ENCODE results near the gene KLHL20. TPM values are rescaled to one million over a fixed set of nuclear protein-coding genes. Genes with fewer than 3 reads are reported as not detected.
"Not testable (repeated sequence)": the region's sequence is repeated elsewhere in the genome, so short reads cannot be mapped to it uniquely, and the experiment has no call there.

KLHL20 gene, protein sequence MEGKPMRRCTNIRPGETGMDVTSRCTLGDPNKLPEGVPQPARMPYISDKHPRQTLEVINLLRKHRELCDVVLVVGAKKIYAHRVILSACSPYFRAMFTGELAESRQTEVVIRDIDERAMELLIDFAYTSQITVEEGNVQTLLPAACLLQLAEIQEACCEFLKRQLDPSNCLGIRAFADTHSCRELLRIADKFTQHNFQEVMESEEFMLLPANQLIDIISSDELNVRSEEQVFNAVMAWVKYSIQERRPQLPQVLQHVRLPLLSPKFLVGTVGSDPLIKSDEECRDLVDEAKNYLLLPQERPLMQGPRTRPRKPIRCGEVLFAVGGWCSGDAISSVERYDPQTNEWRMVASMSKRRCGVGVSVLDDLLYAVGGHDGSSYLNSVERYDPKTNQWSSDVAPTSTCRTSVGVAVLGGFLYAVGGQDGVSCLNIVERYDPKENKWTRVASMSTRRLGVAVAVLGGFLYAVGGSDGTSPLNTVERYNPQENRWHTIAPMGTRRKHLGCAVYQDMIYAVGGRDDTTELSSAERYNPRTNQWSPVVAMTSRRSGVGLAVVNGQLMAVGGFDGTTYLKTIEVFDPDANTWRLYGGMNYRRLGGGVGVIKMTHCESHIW
- 6.2 and 11.6 TPM in 2 replicates for total RNA-seq (2014; rRNA removed; shearing (Covaris generic))

DNA sequence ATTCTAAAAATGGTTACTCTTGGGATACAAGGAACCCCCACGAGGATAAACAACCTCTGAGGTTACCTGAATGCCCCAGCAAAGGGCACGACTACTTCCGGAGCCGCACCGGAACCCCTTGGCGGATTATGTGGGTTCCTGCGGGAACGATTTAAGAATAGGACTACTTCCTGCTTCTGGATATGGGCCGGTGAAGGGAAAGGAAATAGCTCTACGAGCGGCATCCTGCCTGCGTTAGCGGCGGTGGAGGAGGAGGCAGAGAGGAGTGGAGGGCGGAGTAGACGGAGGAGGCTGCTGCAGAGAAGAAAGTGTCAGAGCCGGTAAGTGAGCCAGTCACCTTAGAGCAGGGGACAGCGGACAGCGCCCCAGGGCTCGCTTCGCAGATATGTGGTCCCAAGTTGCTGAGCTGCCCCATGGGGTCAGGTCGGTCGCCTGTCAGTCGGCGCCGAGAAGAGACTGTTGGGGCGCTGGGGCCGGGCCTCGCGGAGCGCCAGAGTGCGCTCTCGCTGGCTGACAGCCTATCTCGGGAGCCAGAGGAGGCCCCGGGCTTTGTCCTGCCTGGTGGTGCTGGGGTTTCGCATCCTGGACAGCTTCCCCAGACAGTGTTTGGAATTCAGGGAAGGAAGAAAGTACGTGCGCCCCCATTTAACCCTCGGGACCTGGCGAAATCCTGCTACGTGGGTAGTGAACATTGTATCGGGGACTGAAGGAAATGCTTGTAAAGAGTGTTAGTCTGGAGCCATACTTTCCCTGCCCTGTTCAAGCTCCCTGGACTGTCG, at the start of gene KLHL20:
Gene KLHL20 (plus strand): TSS at position 223 of the 779 bp plus-strand sequence. CDS start 1,063 bp downstream, outside the sequence.
- DNase-seq (ENCODE audit: low spot score): peak; percentile 93

DNA sequence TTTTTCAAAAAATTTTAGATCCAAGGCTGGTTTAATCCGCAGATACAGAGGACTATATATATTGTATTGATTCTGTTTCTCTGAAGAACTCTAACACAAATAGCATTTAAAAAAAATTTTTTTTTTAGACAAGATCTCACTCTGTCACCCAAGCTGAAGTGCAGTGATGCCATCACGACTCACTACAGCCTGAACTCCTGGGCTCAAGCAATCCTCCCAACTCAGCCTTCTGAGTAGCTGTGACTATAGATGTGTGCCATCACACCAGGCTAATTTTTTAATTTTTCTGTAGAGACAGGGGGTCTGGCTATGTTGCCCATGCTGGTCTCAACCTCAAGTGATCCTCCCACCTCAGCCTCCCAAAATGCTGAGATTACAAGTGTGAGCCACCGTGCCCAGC, 48.1 kb upstream of the KLHL20 start:
- DNase-seq (ENCODE audit: low spot score): no peak

DNA sequence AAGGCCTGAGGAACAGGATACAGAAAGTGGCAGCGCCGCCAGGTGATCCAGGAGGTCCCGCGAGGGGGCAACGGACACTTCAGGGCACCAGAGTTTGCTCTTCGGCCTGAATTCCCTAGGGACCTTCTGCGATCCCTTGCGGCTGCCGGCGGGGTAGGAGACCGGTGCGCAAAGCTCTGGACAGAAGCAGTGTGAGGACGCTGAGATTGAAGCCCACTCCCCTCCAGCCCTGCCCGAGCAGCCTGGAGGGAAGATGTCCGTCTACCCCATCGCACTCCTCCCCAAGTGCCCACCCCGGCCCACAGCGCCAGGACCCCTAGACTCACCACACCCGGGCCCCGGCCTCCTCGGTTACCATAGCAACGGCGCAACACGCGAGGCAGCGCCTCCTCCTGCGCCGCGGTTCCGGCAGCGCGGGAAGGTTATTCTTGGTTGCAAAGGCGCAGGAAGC, 45.3 kb upstream of the KLHL20 start, which contains the start of gene ANKRD45:
Gene ANKRD45 (minus strand): TSS at position 361 of the 451 bp plus-strand sequence. CDS start 10,433 bp downstream, outside the sequence.
- no peak for DNase-seq (ENCODE audit: low spot score)

DNA sequence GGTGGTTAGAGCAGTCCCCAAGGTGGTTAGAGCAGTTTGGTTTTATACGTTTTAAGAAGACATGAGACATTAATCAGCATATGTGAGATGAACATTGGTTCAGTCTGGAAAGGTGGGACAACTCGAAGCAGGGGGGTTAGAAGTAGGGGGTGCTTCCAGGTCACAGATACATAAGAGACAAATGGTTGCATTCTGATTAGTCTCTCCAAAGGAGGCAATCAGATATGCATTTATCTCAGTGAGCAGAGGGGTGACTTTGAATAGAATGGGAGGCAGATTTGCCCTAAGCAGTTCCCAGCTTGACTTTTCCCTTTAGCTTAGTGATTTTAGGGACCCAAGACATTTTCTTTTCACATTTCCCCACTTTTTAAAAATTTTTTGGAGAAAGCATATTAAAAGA, 40.3 kb upstream of the KLHL20 start:
- DNase-seq (ENCODE audit: low spot score): not testable (repeated sequence)

DNA sequence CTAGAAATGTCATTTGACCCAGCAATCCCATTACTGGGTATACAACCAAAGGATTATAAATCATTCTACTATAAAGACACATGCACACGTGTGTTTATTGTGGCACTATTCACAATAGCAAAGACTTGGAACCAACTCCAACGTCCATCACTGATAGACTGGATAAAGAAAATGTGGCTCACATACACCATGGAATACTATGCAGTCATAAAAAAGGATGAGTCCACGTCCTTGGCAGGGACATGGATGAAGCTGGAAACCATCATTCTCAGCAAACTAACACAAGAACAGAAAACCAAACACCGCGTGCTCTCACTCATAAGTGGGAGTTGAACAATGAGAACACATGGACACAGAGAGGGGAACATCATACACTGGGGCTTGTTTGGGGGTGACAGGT, 34.6 kb upstream of the KLHL20 start:
- DNase-seq (ENCODE audit: low spot score): not testable (repeated sequence)

DNA sequence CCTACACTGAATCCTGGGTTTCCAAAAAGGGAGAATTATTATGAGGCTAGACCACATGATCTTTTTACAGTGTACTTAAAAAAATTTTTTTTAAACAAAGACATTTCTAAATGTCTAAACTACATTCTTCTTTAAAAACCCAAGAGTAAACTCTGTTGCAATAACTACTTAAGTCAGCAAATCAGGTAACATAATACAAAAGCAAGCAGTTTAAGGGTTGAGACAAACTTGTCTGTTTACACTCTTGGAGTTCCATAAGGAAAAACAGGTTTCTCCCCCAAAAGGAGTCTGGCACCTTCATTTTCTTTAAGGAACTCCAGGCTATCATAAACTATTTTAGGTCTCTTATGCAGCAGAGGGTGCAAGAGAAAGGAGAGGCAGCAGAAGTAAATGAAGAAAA, 32.6 kb upstream of the KLHL20 start:
- peak; percentile 21 for DNase-seq (ENCODE audit: low spot score)

DNA sequence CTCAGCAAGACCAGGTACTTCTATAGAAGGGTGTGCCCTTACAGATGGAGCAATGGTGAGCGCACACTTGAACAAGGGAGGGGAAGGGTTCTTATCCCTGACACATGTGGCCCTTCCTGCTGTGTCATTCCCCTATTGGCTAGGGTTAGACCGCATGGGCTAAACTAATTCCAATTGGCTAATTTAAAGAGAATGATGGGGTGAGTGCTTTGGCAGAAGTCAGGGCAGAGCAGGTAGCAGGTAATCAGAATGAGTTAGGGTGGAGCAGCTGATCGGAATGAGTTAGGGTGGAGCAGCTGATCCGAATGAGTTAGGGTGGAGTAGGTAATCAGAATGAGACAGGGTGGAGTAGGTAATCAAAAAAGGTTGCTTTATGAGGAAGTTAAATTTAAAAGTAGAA, 30.9 kb upstream of the KLHL20 start:
- peak; percentile 76 for DNase-seq (ENCODE audit: low spot score)

DNA sequence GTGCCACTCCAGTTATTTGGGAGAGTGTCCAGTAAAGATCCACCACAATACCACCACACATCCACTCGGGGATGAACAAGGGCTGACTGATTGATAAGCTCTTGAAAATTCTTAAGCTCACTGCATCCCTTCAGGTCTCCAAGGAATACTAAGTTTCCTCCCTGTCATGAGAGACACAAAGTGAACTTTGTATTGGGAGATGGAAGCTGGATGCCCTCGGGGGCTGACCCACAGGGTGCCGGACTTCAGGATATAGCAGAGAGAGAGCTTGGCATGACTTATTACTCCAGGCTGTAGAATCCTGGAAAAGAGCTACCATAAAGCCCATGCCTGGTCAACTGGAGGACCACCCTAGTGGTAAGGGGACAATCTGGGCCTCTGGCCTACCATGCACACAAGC, 29.7 kb upstream of the KLHL20 start:
- DNase-seq (ENCODE audit: low spot score): not testable (repeated sequence)

DNA sequence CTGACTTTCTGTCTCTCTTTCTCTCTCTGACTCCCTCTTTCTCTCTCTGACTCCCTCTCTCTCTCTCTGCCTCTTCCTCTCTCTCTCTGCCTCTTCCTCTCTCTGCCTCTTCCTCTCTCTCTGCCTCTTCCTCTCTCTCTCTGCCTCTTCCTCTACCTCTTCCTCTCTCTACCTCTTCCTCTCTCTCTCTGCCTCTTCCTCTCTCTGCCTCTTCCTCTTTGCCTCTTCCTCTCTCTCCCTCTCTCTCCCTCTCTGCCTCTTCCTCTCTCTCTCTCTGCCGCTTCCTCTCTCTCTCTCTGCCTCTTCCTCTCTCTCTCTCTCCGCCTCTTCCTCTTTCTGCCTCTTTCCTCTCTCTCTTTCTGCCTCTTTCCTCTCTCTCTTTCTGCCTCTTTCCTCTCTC, 26.5 kb upstream of the KLHL20 start:
- DNase-seq (ENCODE audit: low spot score): no peak

DNA sequence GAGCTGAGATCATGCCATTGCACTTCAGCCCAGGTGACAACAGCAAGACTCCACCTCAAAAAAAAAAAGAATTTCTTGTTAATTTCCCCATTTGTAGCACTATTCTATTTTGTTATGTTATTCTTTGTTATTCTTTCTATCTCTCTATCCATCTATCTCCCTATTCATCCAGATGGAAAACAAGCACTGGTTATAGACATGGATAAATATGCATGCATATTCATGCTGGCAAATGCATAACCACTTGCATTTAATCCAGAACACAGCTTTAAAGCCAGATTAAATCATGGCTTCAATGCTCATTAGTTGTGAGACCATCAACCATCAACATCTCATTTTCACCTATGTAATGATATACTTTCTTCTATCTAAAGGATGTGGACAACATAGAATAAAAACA, 21.5 kb upstream of the KLHL20 start:
- DNase-seq (ENCODE audit: low spot score): no peak

DNA sequence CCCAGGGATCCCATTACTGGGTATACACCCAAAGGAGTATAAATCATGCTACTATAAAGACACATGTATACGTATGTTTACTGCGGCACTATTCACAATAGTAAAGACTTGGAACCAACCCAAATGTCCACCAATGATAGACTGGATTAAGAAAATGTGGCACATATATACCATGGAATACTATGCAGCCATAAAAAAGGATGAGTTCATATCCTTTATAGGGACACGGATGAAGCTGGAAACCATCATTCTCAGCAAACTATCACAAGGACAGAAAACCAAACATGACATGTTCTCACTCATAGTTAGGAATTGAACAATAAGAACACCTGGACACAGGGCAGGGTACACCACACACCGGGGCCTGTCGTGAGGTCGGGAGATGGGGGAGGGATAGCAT, 13.5 kb upstream of the KLHL20 start:
- not testable (repeated sequence) for DNase-seq (ENCODE audit: low spot score)

DNA sequence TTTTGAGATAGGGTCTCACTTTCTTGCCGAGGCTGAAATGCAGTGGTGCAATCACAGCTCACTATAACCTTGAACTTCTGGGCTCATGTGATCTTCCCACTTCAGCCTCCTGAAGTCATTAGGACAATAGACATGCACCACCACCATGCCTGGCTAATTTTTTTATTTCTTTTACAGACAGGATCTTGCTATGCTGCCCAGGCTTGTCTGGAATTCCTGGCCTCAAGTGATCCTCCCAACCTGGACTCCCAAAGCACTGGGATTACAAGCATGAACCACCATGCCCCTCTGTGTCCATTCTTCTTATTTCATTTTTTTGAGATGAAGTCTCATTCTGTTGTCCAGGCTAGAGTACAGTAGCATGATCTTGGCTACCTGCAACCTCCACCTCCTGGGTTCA, 12.0 kb upstream of the KLHL20 start:
- DNase-seq (ENCODE audit: low spot score): no peak

DNA sequence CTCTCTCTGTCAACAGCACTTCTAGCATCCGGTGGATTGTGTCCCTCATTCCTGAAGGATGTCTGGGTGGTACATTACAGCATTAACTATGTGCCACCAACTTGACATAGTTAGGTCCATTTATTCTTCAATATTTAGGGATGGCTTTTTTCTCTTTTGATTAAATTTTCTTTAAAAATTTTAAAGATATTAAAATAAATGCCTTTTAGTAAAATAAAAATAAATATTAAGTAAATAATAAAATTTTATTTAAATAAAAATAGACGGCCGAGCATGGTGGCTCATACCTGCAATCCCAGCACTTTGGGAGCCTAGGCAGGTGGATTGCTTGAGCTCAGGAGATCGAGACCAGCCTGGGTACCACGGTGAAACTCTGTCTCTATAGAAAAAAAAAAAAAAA, 9.7 kb upstream of the KLHL20 start:
- no peak for DNase-seq (ENCODE audit: low spot score)

DNA sequence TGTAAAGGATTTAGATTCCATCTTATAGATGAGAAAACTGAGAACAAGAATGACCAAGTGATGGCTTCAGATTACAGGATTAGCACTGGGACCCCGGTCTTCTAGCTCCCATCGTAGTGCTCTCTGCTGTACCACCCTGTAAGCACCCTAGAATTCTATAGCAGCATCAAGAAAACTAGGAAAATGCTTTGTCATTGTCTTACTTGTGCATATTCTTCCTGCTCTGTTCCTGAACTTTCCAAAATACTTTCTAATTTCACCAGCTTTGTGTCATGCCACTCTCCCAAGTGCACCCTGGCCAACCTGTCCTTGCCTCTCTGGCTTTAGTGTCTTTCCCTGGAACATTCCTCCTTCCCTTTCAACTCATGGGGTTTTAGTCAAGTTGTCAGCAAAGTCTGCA, 6.0 kb upstream of the KLHL20 start:
- no peak for DNase-seq (ENCODE audit: low spot score)

DNA sequence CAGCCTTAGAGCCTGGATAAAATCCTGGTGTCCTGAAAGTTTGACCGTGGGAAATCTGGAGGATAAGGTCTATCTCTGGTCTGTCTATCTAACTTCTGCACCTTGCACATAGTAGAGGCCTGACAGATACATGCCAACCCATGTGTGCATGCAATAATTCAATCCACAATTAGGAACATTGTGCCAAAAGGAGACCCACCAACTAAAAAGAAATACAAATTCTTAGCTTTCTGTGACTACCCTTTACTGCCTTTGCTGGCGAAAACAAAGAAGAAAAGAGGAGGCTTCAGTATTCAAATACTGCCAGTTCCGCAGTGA, 381 bp upstream of the KLHL20 start:
- DNase-seq (ENCODE audit: low spot score): no peak

DNA sequence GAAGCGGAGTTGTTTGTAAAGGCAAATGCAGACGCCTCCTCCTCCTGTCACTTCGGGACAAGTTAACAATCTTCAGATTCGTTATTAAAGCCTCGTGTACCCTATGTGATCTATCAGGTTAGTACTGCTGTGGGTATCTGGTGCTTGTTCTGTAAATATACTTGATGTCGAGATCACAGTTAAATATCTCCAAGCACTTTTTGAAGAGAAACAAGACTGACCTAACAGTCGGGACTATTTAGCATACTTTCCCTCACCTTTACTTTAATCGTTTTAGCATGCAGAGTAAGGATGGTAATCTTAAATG, 710 bp downstream of the KLHL20 start:
- DNase-seq (ENCODE audit: low spot score): peak; percentile 68

DNA sequence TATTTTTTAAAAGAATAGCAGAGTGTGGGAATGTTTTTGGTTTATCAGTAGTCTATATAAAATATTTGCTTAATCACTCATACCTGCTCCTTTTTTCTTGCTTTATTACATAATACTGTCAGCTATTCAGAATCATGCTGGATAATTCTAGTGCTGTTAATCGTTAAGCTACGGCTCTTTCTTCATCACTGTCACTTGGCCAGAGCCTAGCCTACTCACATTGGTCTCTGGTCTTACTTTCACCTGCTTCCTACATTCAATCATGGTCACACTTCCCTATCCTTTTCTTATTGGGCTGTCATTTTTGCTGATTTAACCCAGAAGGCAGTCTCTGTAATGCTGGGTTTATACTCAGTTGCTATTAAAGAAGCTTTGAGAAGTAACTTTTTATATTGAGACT, 2.5 kb downstream of the KLHL20 start:
- DNase-seq (ENCODE audit: low spot score): peak; percentile 4

DNA sequence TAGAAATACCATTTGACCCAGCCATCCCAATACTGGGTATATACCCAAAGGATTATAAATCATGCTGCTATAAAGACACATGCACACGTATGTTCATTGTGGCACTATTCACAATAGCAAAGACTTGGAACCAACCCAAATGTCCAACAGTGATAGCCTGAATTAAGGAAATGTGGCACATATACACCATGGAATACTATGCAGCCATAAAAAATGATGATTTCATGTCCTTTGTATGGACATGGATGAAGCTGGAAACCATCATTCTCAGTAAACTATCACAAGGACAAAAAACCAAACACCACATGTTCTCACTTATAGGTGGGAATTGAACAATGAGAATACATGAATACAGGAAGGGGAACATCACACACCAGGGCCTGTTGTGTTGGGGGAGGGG, 16.6 kb downstream of the KLHL20 start:
- not testable (repeated sequence) for DNase-seq (ENCODE audit: low spot score)

DNA sequence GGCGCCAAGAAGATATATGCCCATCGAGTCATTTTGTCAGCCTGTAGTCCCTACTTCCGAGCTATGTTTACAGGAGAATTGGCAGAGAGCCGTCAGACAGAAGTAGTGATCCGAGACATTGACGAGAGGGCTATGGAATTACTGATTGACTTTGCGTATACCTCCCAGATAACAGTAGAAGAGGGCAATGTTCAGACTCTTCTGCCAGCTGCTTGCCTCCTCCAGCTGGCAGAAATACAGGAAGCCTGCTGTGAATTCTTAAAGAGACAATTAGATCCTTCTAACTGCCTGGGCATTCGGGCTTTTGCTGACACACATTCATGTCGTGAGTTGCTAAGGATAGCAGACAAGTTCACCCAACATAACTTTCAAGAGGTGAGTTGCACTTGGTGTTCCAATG, 19.1 kb downstream of the KLHL20 start:
- no peak for DNase-seq (ENCODE audit: low spot score)

DNA sequence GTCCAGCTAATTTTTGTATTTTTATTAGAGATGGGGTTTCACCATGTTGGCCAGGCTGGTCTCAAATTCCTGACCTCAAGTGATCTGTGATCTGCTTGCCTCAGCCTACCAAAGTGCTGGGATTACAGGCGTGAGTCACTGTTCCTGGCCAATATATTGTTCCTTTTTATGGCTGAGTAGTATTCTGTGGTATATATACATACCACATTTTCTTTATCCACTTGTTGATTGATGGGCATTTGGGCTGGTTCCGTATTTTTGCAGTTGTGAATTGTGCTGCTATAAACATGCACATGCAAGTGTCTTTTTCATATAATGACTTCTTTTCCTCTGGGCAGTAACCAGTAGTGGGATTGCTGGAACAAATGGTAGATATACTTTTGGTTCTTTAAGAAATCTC, 21.3 kb downstream of the KLHL20 start:
- not testable (repeated sequence) for DNase-seq (ENCODE audit: low spot score)

DNA sequence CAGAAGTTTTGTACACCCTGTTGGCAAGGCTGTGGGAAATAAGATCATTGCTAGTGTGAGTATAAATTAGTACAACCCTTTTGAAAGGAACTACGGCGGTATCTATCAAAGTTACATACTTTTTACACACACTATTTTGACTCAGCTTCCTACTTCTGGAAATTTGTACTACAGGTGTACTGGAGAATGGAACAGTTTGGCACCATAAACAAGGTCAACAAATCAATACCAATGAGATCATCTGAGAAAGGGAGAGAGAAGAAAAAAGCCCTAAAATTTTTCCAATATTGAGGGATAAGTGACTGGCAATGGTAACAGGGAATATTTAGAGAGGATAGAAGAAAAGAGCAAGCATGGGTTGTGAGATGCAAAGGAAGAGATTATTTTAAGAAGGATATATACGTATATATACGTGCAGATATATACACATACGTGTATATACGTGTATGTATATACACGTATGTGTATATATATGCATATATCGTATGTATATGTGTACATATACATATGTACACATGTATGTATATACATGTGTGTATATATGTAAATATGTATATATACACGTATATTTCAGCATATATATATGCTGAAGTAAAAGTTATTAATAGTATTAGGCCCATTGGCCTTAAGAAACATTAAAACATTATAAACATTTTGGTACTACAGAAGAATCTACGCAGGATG, 27.6 kb downstream of the KLHL20 start:
- no peak for DNase-seq (ENCODE audit: low spot score)

DNA sequence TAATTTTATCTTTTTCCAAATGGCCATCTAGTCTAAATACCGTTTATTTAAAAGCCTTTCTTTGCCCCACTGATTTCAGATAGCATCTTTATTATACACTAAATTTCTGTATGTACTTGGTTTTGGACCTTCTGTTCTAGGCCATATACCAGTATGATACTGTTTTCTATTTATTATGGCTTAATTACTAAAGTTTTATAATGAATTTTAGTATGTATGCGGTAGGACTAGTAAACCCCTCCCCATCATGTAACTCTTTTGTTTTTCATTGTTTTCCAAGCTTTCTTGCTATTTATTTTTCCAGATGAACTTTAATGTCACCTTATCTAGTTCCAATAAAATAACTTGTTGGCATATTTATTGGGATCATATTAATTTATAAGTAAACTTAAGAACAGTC, 29.9 kb downstream of the KLHL20 start:
- no peak for DNase-seq (ENCODE audit: low spot score)
